GM23338 (cell line): Measurements from ENCODE around the gene OTOGL. TPM values are rescaled to one million over a fixed set of nuclear protein-coding genes. Genes with fewer than 3 reads are reported as not detected.

Experiments used
- ATAC-seq: fragments of 200-7000 bp; cut with Tn5 transposase; 3 replicates; pipeline ENCODE4 v1.9.1; 2020
- DNase-seq: peaks from one replicate; pipeline ENCODE4 v3.0.0-alpha.2; 2015; ENCODE audit warnings: low spot score
- H2AFZ ChIP-seq: fragments of 200-600 bp; sonication (generic); 2 replicates; pipeline ENCODE4 v1.8.0; 2016; ENCODE audit warnings: antibody characterized with exemption, mild to moderate bottlenecking, moderate library complexity
- H3F3A ChIP-seq: fragments of 200-600 bp; sonication (generic); replicated peaks from 2 replicates; pipeline ENCODE4 v1.8.0; 2017; ENCODE audit warnings: antibody characterized with exemption, mixed run types, low read depth
- H3K27ac ChIP-seq: fragments of 200-600 bp; sonication (generic); 2 replicates; pipeline ENCODE4 v1.6.1; 2016; ENCODE audit warnings: low read depth
- H3K27me3 ChIP-seq: fragments of 200-600 bp; sonication (generic); 2 replicates; pipeline ENCODE4 v1.8.0; 2016; ENCODE audit warnings: mild to moderate bottlenecking, mixed run types, moderate library complexity; ENCODE audit not compliant: insufficient read depth
- H3K36me3 ChIP-seq: fragments of 200-600 bp; sonication (generic); 2 replicates; pipeline ENCODE4 v1.8.0; 2016; ENCODE audit warnings: mild to moderate bottlenecking; ENCODE audit not compliant: insufficient read depth
- H3K4me1 ChIP-seq: fragments of 200-600 bp; sonication (generic); 2 replicates; pipeline ENCODE4 v1.8.0; 2016; ENCODE audit warnings: mild to moderate bottlenecking, moderate library complexity; ENCODE audit not compliant: insufficient read depth
- H3K4me2 ChIP-seq: fragments of 200-600 bp; sonication (generic); 2 replicates; pipeline ENCODE4 v1.7.1; 2017; ENCODE audit warnings: mixed run types
- H3K4me3 ChIP-seq: fragments of 200-600 bp; sonication (generic); 2 replicates; pipeline ENCODE4 v1.6.1; 2016; ENCODE audit warnings: mixed run types
- H3K79me2 ChIP-seq: fragments of 200-600 bp; sonication (generic); replicated peaks from 2 replicates; pipeline ENCODE4 v1.8.0; 2017; ENCODE audit warnings: mild to moderate bottlenecking; ENCODE audit not compliant: insufficient read depth
- H3K9me2 ChIP-seq: fragments of 200-600 bp; sonication (generic); 2 replicates; pipeline ENCODE4 v1.8.0; 2017; ENCODE audit not compliant: insufficient read depth
- H4K20me1 ChIP-seq: fragments of 200-600 bp; sonication (generic); replicated peaks from 2 replicates; pipeline ENCODE4 v1.8.0; 2017; ENCODE audit warnings: mild to moderate bottlenecking; ENCODE audit not compliant: insufficient read depth
- H3K27ac Mint-ChIP-seq: 2 replicates; pipeline ENCODE4 v1.8.0; 2020; ENCODE audit warnings: inconsistent platforms, mild to moderate bottlenecking, moderate library complexity, mixed read lengths
- H3K27me3 Mint-ChIP-seq: 3 replicates; pipeline ENCODE4 v1.8.0; 2022; ENCODE audit warnings: low read depth, mild to moderate bottlenecking, moderate library complexity, mixed read lengths, inconsistent platforms; ENCODE audit not compliant: insufficient read depth, poor library complexity
- H3K36me3 Mint-ChIP-seq: 3 replicates; pipeline ENCODE4 v1.8.0; 2021; ENCODE audit warnings: low read depth, mild to moderate bottlenecking, inconsistent platforms, moderate library complexity, mixed read lengths
- H3K4me1 Mint-ChIP-seq: 3 replicates; pipeline ENCODE4 v1.8.0; 2020; ENCODE audit warnings: mild to moderate bottlenecking, inconsistent platforms, mixed read lengths
- H3K4me3 Mint-ChIP-seq: 3 replicates; pipeline ENCODE4 v1.8.0; 2021; ENCODE audit warnings: moderate library complexity, mild to moderate bottlenecking, inconsistent platforms, mixed read lengths
- H3K9me3 Mint-ChIP-seq: 3 replicates; pipeline ENCODE4 v1.8.0; 2020; ENCODE audit warnings: moderate library complexity, mild to moderate bottlenecking, inconsistent platforms, mixed read lengths
- CREB1 ChIP-seq: fragments of 250-450 bp; sonication (Bioruptor Pico); IDR thresholded peaks from 2 replicates; pipeline ENCODE4 v1.5.0; 2020; ENCODE audit warnings: low read depth, mild to moderate bottlenecking, moderate library complexity
- JUNB ChIP-seq: IDR thresholded peaks from one replicate; pipeline ENCODE4 v1.6.1; 2016; ENCODE audit warnings: antibody characterized with exemption; ENCODE audit not compliant: unreplicated experiment
- POLR2AphosphoS5 ChIP-seq: IDR thresholded peaks from 2 replicates; pipeline ENCODE4 v1.6.1; 2016; ENCODE audit warnings: antibody characterized with exemption, low read depth
- ZNF114 ChIP-seq: fragments of 250-450 bp; sonication (Bioruptor Pico); IDR thresholded peaks from 2 replicates; pipeline ENCODE4 v1.5.0; 2020; ENCODE audit warnings: mild to moderate bottlenecking, moderate library complexity
- ZNF331 ChIP-seq: fragments of 250-450 bp; sonication (Bioruptor Pico); IDR thresholded peaks from 2 replicates; pipeline ENCODE4 v1.5.0; 2020; ENCODE audit warnings: low read depth, mild to moderate bottlenecking, moderate library complexity
- polyA plus RNA-seq: library from polyadenylated mRNA; unstranded; fragments of >200 nt; fragmentation: Nextera tagmentation; extraction: Ambion mirVana; gene quantifications from 2 replicates; pipeline ENCODE4 v1.2.1, GENCODE V29; 2016
- total RNA-seq: library from RNA; depleted of rRNA; stranded (reverse); fragments of >200 nt; shearing (Covaris generic); gene quantifications from 2 replicates; pipeline ENCODE4 v1.2.3, GENCODE V29; 2014
- TF ChIP-seq, protein P1 (sequence below): fragments of 250-450 bp; sonication (Bioruptor Pico); IDR thresholded peaks from 2 replicates; pipeline ENCODE4 v1.5.0; 2020; ENCODE audit warnings: mild to moderate bottlenecking, moderate library complexity
- TF ChIP-seq, protein P2 (sequence below), 2 experiments: fragments of 200-600 bp in 1 of 2; sonication (generic) in 1 of 2; conservative IDR thresholded peaks; 2 replicates each; pipeline versions ENCODE4 v1.5.1 to v1.6.1; 2016 to 2017; ENCODE audit warnings: antibody characterized with exemption in 2 of 2, low read depth in 2 of 2, mild to moderate bottlenecking in 2 of 2, moderate library complexity in 1 of 2
- TF ChIP-seq, protein P3 (sequence below): IDR thresholded peaks from 2 replicates; pipeline ENCODE4 v1.6.1; 2016; ENCODE audit warnings: antibody characterized with exemption

Gene OTOGL
- total and polyA plus RNA-seq, 2 experiments from 2014 or later: 0.36 to 0.66 TPM

DNA sequence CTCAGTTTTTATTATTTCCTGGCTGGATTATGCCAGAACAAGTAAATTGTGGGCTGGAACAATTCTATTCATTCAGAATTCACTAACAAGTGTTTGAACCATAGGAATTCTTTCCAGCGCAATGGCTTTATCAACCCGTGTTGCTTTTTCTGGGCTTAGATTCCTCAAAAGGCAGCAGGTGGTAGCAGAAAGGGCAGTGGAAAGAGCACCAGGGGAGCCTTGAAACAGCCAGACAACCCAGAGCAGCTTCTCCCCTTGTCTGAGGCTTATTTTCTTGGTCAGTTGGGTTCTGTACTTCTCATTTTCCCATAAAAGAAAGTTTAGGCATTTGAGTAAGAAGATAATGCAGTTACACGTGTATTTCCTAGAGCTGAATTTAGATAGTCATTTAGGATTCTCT is 130.7 kb downstream of the OTOGL start:
- DNase-seq (peak; percentile 78), ATAC-seq (peak; percentile 92)
- Histone ChIP-seq H4K20me1 (no peaks in the 10 kb centered on the region; the same call in 1 of the 2 replicates), H3K79me2 (no peaks in the 10 kb centered on the region), H3K9me2 (no peaks in the 10 kb centered on the region), H3K4me2 (no peak overlapping the region), H3K27me3 (no peaks in the 10 kb centered on the region), H3K36me3 (no peaks in the 10 kb centered on the region), H3K4me1 (peaks cover 13% of the 10 kb centered on the region), H2AFZ (no peak overlapping the region), H3K27ac (no peak overlapping the region), H3F3A (no peaks in the 10 kb centered on the region), H3K4me3 (no peak overlapping the region)
- Mint-ChIP-seq H3K27ac (no peak overlapping the region), H3K27me3 (no peaks in the 10 kb centered on the region), H3K36me3 (no peaks in the 10 kb centered on the region), H3K4me1 (peaks cover 24% of the 10 kb centered on the region), H3K4me3 (no peak overlapping the region), H3K9me3 (no peaks in the 10 kb centered on the region)
- TF ChIP-seq JUNB (no peak), ZNF114 (CRISPR knock-in tag) (no peak), POLR2AphosphoS5 (no peak), CREB1 (CRISPR knock-in tag) (no peak)

DNA sequence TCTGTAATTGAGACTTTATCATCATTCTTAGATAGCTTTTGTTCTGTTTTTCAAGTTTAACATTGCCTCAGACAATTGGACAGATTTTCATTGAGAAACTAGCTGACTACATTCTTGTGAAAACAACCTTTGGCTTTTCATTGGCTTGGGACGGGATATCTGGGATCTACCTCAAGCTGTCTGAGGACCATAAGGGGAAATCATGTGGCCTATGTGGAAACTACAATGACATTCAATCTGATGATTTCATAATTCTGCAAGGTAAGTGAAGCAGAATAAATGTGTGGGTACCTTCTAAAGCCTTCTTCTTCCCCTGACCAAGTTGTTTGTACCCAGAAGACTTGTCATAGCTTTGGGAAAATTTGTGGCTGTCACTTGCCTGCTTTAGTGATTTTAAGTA is 133.5 kb downstream of the OTOGL start:
- Mint-ChIP-seq H3K27me3 (no peaks in the 10 kb centered on the region), H3K4me3 (no peak overlapping the region)
- no peak for ATAC-seq

DNA sequence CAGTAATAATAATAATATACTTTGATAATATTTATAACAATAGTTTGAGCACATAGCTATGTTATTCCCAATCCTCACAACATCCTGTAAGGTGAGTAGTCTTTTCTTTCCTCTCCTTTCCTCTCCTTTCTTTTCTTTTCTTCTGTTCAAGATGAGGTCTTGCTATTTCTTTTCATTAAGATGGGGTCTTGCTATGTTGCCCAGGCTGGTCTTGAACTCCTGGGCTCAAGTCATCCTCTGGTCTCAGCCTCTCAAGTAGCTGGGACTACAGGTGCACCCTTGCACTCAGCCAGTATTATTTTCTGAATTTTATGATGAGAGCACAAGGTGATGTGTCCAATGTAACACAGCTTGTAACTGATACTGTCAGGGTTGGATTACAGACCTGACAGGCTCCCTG is 134.6 kb downstream of the OTOGL start:
- no peaks in the 10 kb centered on the region for H3K27me3 Mint-ChIP-seq
- Histone ChIP-seq H3K36me3 (no peaks in the 10 kb centered on the region), H3K4me3 (no peak overlapping the region), H3K4me2 (no peak overlapping the region), H2AFZ (no peak overlapping the region), H3K4me1 (peaks cover 13% of the 10 kb centered on the region), H3K27me3 (no peaks in the 10 kb centered on the region), H3K79me2 (no peaks in the 10 kb centered on the region), H3F3A (no peaks in the 10 kb centered on the region), H3K9me2 (no peaks in the 10 kb centered on the region), H4K20me1 (no peaks in the 10 kb centered on the region; the same call in 1 of the 2 replicates), H3K27ac (no peak overlapping the region)
- DNase-seq (no peak), ATAC-seq (no peak)
- H3K36me3 Mint-ChIP-seq: no peaks in the 10 kb centered on the region
- no peak overlapping the region for H3K27ac Mint-ChIP-seq
- H3K9me3 Mint-ChIP-seq: no peaks in the 10 kb centered on the region
- no peak overlapping the region for H3K4me3 Mint-ChIP-seq
- peaks cover 21% of the 10 kb centered on the region for H3K4me1 Mint-ChIP-seq
- TF ChIP-seq, protein P1, sequence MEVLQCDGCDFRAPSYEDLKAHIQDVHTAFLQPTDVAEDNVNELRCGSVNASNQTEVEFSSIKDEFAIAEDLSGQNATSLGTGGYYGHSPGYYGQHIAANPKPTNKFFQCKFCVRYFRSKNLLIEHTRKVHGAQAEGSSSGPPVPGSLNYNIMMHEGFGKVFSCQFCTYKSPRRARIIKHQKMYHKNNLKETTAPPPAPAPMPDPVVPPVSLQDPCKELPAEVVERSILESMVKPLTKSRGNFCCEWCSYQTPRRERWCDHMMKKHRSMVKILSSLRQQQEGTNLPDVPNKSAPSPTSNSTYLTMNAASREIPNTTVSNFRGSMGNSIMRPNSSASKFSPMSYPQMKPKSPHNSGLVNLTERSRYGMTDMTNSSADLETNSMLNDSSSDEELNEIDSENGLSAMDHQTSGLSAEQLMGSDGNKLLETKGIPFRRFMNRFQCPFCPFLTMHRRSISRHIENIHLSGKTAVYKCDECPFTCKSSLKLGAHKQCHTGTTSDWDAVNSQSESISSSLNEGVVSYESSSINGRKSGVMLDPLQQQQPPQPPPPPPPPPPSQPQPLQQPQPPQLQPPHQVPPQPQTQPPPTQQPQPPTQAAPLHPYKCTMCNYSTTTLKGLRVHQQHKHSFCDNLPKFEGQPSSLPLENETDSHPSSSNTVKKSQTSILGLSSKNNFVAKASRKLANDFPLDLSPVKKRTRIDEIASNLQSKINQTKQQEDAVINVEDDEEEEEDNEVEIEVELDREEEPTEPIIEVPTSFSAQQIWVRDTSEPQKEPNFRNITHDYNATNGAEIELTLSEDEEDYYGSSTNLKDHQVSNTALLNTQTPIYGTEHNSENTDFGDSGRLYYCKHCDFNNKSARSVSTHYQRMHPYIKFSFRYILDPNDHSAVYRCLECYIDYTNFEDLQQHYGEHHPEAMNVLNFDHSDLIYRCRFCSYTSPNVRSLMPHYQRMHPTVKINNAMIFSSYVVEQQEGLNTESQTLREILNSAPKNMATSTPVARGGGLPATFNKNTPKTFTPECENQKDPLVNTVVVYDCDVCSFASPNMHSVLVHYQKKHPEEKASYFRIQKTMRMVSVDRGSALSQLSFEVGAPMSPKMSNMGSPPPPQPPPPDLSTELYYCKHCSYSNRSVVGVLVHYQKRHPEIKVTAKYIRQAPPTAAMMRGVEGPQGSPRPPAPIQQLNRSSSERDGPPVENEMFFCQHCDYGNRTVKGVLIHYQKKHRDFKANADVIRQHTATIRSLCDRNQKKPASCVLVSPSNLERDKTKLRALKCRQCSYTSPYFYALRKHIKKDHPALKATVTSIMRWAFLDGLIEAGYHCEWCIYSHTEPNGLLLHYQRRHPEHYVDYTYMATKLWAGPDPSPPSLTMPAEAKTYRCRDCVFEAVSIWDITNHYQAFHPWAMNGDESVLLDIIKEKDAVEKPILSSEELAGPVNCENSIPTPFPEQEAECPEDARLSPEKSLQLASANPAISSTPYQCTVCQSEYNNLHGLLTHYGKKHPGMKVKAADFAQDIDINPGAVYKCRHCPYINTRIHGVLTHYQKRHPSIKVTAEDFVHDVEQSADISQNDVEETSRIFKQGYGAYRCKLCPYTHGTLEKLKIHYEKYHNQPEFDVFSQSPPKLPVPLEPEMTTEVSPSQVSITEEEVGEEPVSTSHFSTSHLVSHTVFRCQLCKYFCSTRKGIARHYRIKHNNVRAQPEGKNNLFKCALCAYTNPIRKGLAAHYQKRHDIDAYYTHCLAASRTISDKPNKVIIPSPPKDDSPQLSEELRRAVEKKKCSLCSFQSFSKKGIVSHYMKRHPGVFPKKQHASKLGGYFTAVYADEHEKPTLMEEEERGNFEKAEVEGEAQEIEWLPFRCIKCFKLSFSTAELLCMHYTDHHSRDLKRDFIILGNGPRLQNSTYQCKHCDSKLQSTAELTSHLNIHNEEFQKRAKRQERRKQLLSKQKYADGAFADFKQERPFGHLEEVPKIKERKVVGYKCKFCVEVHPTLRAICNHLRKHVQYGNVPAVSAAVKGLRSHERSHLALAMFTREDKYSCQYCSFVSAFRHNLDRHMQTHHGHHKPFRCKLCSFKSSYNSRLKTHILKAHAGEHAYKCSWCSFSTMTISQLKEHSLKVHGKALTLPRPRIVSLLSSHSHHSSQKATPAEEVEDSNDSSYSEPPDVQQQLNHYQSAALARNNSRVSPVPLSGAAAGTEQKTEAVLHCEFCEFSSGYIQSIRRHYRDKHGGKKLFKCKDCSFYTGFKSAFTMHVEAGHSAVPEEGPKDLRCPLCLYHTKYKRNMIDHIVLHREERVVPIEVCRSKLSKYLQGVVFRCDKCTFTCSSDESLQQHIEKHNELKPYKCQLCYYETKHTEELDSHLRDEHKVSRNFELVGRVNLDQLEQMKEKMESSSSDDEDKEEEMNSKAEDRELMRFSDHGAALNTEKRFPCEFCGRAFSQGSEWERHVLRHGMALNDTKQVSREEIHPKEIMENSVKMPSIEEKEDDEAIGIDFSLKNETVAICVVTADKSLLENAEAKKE (CRISPR knock-in tag): no peak
- no peak for TF ChIP-seq JUNB
- TF ChIP-seq, protein P2, sequence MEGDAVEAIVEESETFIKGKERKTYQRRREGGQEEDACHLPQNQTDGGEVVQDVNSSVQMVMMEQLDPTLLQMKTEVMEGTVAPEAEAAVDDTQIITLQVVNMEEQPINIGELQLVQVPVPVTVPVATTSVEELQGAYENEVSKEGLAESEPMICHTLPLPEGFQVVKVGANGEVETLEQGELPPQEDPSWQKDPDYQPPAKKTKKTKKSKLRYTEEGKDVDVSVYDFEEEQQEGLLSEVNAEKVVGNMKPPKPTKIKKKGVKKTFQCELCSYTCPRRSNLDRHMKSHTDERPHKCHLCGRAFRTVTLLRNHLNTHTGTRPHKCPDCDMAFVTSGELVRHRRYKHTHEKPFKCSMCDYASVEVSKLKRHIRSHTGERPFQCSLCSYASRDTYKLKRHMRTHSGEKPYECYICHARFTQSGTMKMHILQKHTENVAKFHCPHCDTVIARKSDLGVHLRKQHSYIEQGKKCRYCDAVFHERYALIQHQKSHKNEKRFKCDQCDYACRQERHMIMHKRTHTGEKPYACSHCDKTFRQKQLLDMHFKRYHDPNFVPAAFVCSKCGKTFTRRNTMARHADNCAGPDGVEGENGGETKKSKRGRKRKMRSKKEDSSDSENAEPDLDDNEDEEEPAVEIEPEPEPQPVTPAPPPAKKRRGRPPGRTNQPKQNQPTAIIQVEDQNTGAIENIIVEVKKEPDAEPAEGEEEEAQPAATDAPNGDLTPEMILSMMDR (conservative IDR thresholded peaks at IDR 0.05; ENCODE audit: low read depth in 2 of 2): no peak
- TF ChIP-seq ZNF331 (CRISPR knock-in tag): no peak
- TF ChIP-seq, protein P3, sequence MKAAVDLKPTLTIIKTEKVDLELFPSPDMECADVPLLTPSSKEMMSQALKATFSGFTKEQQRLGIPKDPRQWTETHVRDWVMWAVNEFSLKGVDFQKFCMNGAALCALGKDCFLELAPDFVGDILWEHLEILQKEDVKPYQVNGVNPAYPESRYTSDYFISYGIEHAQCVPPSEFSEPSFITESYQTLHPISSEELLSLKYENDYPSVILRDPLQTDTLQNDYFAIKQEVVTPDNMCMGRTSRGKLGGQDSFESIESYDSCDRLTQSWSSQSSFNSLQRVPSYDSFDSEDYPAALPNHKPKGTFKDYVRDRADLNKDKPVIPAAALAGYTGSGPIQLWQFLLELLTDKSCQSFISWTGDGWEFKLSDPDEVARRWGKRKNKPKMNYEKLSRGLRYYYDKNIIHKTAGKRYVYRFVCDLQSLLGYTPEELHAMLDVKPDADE: no peak
- no peak for TF ChIP-seq ZNF114 (CRISPR knock-in tag)

More for the DNA sequence above, 133.5 kb downstream of the OTOGL start:
- TF ChIP-seq POLR2AphosphoS5 (no peak), CREB1 (CRISPR knock-in tag) (no peak)
- Histone ChIP-seq H3K27me3 (no peaks in the 10 kb centered on the region), H3K36me3 (no peaks in the 10 kb centered on the region), H2AFZ (no peak overlapping the region), H3K4me1 (peaks cover 13% of the 10 kb centered on the region), H3K27ac (no peak overlapping the region), H3K79me2 (no peaks in the 10 kb centered on the region), H3F3A (no peaks in the 10 kb centered on the region), H3K9me2 (no peaks in the 10 kb centered on the region), H3K4me3 (no peak overlapping the region), H4K20me1 (no peaks in the 10 kb centered on the region; the same call in 1 of the 2 replicates), H3K4me2 (no peak overlapping the region)
- H3K4me1 Mint-ChIP-seq: peaks cover 21% of the 10 kb centered on the region
- H3K27ac Mint-ChIP-seq: no peak overlapping the region
- H3K9me3 Mint-ChIP-seq: no peaks in the 10 kb centered on the region
- no peak for DNase-seq
- H3K36me3 Mint-ChIP-seq: no peaks in the 10 kb centered on the region
